Measurements from ENCODE around the gene TEX50.
"Not testable (repeated sequence)": the region's sequence is repeated elsewhere in the genome, so short reads cannot be mapped to it uniquely, and the experiment has no call there.

DNA sequence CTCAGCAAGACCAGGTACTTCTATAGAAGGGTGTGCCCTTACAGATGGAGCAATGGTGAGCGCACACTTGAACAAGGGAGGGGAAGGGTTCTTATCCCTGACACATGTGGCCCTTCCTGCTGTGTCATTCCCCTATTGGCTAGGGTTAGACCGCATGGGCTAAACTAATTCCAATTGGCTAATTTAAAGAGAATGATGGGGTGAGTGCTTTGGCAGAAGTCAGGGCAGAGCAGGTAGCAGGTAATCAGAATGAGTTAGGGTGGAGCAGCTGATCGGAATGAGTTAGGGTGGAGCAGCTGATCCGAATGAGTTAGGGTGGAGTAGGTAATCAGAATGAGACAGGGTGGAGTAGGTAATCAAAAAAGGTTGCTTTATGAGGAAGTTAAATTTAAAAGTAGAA lies 48.7 kb downstream of the TEX50 start:
- TF ChIP-seq POLR2A, POLR2AphosphoS5 (IDR thresholded peaks at IDR 0.05; ENCODE audit: low read depth, low read length): not testable (repeated sequence)
